ENCODE data around the gene ABCC6.
"Not testable (repeated sequence)": the region's sequence is repeated elsewhere in the genome, so short reads cannot be mapped to it uniquely, and the experiment has no call there.

Gene ABCC6

DNA sequence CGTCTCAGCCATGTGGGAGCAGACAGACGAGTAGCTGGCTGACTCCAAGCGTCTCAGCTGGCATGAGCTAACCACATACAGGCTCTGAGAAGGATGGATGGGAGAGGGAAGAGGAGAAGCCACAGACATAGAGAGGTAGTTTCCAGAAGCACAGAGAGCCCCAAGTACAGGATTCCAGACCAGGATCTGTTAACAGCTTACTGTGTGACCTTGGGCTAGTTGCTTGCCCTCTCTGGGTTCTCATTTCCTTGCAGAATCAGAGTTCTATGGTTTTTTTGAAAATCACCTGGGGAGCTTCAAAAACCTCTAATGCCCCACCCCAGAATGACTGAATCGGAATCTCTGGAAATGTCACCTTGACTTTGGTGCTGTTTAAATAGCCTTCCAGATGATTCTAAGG lies 60.2 kb downstream of the ABCC6 start:
- H3K27me3 ChIP-seq (ENCODE audit: control insufficient read depth, insufficient read depth, low read length), result no peaks in the 10 kb centered on the region
- no peak overlapping the region for H3K27ac ChIP-seq
- no peak overlapping the region for H3K4me2 ChIP-seq (ENCODE audit: low read length)
- no peak overlapping the region for H3K9ac ChIP-seq
- no peak overlapping the region for H3K4me3 ChIP-seq (ENCODE audit: low read depth, low read length)
- H3K9me3 ChIP-seq (ENCODE audit: control insufficient read depth, low read length), result no peaks in the 10 kb centered on the region
- H2AFZ ChIP-seq, result no peak overlapping the region
- no peaks in the 10 kb centered on the region for H3K36me3 ChIP-seq (ENCODE audit: control insufficient read depth, insufficient read depth, low read length)
- H3K4me1 ChIP-seq, result no peaks in the 10 kb centered on the region
- peaks cover 2% of the 10 kb centered on the region for H3K79me2 ChIP-seq
- TF ChIP-seq, protein P1, sequence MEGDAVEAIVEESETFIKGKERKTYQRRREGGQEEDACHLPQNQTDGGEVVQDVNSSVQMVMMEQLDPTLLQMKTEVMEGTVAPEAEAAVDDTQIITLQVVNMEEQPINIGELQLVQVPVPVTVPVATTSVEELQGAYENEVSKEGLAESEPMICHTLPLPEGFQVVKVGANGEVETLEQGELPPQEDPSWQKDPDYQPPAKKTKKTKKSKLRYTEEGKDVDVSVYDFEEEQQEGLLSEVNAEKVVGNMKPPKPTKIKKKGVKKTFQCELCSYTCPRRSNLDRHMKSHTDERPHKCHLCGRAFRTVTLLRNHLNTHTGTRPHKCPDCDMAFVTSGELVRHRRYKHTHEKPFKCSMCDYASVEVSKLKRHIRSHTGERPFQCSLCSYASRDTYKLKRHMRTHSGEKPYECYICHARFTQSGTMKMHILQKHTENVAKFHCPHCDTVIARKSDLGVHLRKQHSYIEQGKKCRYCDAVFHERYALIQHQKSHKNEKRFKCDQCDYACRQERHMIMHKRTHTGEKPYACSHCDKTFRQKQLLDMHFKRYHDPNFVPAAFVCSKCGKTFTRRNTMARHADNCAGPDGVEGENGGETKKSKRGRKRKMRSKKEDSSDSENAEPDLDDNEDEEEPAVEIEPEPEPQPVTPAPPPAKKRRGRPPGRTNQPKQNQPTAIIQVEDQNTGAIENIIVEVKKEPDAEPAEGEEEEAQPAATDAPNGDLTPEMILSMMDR (IDR thresholded peaks at IDR 0.05), result no peak

DNA sequence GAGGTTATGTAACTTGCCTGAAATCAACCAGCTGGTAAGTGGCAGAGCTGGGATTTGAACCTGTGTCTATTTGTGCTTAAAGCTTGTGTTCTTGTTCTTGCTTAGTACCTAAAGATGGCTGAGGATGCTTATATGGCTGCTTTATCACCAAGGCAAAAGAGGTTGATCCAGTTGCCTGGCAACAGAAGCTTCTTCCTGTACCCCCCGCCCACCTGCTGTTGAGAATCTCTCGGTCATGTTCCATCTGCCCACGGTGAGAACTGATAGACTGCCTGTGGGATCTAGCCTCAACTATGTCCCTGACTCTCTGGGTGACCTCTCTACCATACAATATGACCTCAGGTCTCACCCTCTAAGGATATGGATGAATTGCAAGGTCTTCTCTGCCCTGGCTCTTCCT lies 60.7 kb downstream of the ABCC6 start:
- no peak overlapping the region for H3K9ac ChIP-seq

DNA sequence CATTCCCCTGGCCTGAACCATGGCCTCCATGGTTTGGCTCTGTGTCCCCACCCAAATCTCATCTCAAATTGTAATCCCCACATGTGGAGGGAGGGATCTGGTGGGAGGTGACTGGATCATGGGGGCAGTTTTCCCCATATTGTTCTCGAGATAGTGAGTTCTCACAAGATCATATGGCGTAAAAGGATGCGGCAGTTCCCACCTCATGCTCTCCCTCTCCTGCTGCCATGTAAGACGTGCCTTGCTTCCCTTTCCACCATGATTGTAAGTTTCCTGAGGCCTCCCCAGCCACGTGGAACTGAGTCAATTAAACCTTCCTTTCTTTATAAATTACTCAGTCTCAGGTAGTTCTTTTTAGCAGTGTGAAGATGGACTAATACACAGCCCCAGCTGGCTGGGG lies 61.5 kb downstream of the ABCC6 start:
- H3K4me1 ChIP-seq; H3K27me3 ChIP-seq (ENCODE audit: control insufficient read depth, insufficient read depth, low read length); H3K9me3 ChIP-seq (ENCODE audit: control insufficient read depth, low read length); H3K4me2 ChIP-seq (ENCODE audit: low read length); H3K9ac ChIP-seq; H3K36me3 ChIP-seq (ENCODE audit: control insufficient read depth, insufficient read depth, low read length); H3K79me2 ChIP-seq; H3K4me3 ChIP-seq (ENCODE audit: low read depth, low read length); H3K27ac ChIP-seq; H2AFZ ChIP-seq: not testable (repeated sequence)

More for the DNA sequence above, 60.7 kb downstream of the ABCC6 start:
- no peaks in the 10 kb centered on the region for H3K4me1 ChIP-seq
- no peaks in the 10 kb centered on the region for H3K36me3 ChIP-seq (ENCODE audit: control insufficient read depth, insufficient read depth, low read length)
- TF ChIP-seq, protein P1 (IDR thresholded peaks at IDR 0.05), result no peak
- H3K79me2 ChIP-seq, result peaks cover 2% of the 10 kb centered on the region
- H2AFZ ChIP-seq, result no peak overlapping the region
- H3K9me3 ChIP-seq (ENCODE audit: control insufficient read depth, low read length), result no peaks in the 10 kb centered on the region
- no peak overlapping the region for H3K27ac ChIP-seq
- no peaks in the 10 kb centered on the region for H3K27me3 ChIP-seq (ENCODE audit: control insufficient read depth, insufficient read depth, low read length)
- H3K4me3 ChIP-seq (ENCODE audit: low read depth, low read length), result no peak overlapping the region
- no peak overlapping the region for H3K4me2 ChIP-seq (ENCODE audit: low read length)

DNA sequence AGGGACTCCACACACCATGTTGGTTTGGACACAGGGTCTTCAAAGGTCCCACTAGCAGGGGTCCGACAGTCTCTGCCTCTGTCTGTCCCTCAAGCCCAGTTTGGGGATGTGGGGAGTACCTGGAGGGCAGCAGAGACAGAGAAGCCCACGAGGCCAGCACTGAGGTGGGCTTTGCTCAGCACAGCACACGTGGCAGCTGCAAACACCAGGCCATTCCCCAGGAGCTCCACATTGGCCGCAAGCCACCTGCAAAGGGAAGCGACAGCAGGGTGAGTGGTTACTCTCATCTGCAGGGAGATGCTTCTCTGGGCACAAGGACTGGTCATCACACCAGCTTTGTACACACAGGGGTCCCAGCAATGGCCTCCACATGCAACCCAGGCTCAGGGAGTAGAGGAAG lies 62.0 kb downstream of the ABCC6 start:
- Histone ChIP-seq H3K4me3 (ENCODE audit: low read depth, low read length) (no peak overlapping the region), H3K4me1 (no peaks in the 10 kb centered on the region), H3K27me3 (ENCODE audit: control insufficient read depth, insufficient read depth, low read length) (no peaks in the 10 kb centered on the region), H2AFZ (no peak overlapping the region), H3K27ac (no peak overlapping the region), H3K9me3 (ENCODE audit: control insufficient read depth, low read length) (no peaks in the 10 kb centered on the region), H3K36me3 (ENCODE audit: control insufficient read depth, insufficient read depth, low read length) (no peaks in the 10 kb centered on the region), H3K4me2 (ENCODE audit: low read length) (no peak overlapping the region), H3K79me2 (peaks cover 2% of the 10 kb centered on the region), H3K9ac (no peak overlapping the region)
- TF ChIP-seq, protein P1 (IDR thresholded peaks at IDR 0.05), result no peak

DNA sequence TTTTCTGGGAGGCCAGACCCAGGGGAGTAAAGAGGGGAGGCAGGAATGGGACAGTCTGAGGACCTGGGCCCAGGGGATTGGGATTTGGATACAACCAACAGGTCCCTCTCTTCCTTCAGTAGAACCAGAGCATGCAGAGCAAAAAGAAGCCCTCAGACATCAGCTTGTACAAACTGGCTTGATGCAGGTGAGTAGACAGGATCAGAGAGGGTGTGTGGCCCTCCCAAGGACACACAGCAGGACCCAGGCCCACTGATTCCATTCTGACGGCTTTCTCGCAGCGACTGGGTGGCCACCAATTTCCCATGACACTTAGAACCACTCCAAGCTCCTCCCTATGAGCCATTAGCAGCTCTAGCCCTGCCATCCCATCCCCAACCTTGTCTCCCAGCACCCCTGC lies 63.6 kb downstream of the ABCC6 start:
- no peaks in the 10 kb centered on the region for H3K36me3 ChIP-seq (ENCODE audit: control insufficient read depth, insufficient read depth, low read length)
- H3K79me2 ChIP-seq, result peaks cover 2% of the 10 kb centered on the region
- H3K4me3 ChIP-seq (ENCODE audit: low read depth, low read length), result no peak overlapping the region

More for the DNA sequence above, 63.6 kb downstream of the ABCC6 start:
- no peak overlapping the region for H3K4me2 ChIP-seq (ENCODE audit: low read length)
- TF ChIP-seq, protein P1 (IDR thresholded peaks at IDR 0.05), result no peak
- H3K9me3 ChIP-seq (ENCODE audit: control insufficient read depth, low read length), result no peaks in the 10 kb centered on the region
- H3K4me1 ChIP-seq, result no peaks in the 10 kb centered on the region
- no peaks in the 10 kb centered on the region for H3K27me3 ChIP-seq (ENCODE audit: control insufficient read depth, insufficient read depth, low read length)
- H3K9ac ChIP-seq, result no peak overlapping the region
- no peak overlapping the region for H3K27ac ChIP-seq
- H2AFZ ChIP-seq, result no peak overlapping the region
